GM20000 (cell line): ENCODE data around the gene ATP9B.

Source experiments
- DNase-seq: peaks from one replicate; pipeline ENCODE4 v3.0.0; 2012; ENCODE audit warnings: low spot score
- TF ChIP-seq, protein P1 (sequence below): IDR thresholded peaks from 2 replicates; pipeline ENCODE4 v1.5.1; 2012; ENCODE audit warnings: mild to moderate bottlenecking, control low read depth; ENCODE audit errors: extremely low read depth, missing control alignments

Gene ATP9B

DNA sequence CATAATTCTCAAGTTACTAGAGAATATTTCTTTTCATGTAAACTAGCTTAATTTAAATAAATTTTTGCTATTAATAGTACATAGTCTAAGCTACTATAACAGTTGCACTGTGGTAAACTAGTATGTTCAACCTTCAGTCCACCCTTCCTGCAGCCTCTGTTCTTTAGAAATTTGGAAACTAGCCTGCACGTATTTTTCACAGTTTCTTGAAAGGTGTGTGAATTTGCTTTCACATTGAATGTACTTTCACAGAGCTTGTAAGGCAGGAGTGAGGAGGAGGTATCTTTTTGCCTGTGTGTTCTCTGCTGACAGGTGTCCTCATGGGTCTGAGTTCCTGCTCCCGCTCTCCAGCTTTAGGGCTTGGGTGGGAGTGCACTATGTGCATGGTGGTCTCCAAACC, 117.5 kb downstream of the ATP9B start:
- TF ChIP-seq, protein P1, sequence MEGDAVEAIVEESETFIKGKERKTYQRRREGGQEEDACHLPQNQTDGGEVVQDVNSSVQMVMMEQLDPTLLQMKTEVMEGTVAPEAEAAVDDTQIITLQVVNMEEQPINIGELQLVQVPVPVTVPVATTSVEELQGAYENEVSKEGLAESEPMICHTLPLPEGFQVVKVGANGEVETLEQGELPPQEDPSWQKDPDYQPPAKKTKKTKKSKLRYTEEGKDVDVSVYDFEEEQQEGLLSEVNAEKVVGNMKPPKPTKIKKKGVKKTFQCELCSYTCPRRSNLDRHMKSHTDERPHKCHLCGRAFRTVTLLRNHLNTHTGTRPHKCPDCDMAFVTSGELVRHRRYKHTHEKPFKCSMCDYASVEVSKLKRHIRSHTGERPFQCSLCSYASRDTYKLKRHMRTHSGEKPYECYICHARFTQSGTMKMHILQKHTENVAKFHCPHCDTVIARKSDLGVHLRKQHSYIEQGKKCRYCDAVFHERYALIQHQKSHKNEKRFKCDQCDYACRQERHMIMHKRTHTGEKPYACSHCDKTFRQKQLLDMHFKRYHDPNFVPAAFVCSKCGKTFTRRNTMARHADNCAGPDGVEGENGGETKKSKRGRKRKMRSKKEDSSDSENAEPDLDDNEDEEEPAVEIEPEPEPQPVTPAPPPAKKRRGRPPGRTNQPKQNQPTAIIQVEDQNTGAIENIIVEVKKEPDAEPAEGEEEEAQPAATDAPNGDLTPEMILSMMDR: no peak
- DNase-seq: peak; percentile 28

DNA sequence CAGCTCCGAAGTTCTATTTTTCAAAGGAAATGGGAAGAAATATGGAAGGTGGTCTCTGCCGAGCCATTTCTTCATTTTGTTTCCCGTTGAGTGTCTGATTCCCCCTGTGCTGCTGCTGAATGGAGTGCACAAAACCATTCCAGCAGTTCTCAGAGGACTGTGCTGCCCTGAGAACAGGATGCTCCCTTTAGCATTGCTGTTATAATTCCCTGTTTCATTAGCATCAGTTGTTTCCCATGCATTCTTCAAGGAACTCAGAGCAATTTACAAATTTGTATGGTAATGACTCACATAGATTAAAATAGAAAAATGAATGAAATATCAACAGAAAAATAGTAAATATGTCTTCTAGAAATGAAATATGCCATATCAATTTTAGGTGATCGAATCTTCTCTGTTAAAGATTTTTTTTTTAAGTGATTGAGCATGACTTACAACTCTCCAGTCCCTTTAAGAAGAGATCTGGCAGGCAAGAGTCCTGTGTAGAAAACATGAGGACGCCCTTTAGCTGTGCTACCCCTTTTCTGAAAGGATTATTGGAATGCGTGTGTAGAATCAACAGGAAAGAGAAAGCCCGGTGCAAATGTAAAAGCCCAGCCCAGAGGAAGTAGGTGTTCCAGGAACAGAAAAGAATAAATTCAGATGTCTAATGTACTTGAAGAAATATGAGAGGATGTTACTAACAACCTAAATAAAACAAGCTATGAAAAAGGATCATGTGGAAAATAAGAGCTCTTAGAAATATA, 118.5 kb downstream of the ATP9B start:
- TF ChIP-seq, protein P1: no peak
- DNase-seq: no peak

DNA sequence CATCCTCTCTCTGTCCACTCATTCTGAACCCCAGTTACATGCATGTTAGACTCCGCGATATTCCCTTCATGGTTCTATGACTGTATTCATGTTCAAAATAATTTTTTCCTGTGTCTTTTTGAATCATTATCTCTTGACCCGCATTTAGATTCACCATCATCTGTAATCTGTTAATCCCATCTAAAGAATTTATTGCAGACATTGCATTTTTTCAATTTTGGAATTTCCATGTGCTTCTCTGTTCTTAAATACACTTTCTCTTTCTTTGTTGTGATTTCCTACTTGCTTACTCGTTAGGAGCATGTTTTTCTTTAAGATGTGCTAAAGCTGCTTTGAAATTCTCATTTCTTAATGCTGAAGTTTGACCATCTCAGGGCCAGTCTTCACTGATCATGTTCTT, 122.2 kb downstream of the ATP9B start:
- DNase-seq: no peak
- TF ChIP-seq, protein P1: no peak

DNA sequence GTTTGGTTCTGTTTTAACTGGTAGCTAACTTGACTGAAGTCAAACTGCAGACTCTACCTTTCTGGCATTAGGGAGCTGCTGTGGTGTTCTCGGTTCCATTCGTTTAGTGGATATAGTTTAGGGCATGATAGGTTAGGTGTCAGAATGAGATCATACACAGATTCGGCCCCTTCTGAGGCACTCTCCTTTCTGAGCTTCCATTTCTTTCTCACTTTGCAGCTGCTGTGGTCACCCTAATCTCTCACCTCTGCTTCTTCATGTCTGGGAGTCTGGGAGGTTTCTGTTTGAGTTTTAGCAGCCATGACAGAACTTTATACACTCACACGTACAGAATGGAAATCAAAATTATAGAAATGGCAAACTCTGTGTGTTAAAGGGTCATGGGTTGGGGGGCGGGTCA, 122.8 kb downstream of the ATP9B start:
- peak; percentile 20 for DNase-seq
- TF ChIP-seq, protein P1: no peak

DNA sequence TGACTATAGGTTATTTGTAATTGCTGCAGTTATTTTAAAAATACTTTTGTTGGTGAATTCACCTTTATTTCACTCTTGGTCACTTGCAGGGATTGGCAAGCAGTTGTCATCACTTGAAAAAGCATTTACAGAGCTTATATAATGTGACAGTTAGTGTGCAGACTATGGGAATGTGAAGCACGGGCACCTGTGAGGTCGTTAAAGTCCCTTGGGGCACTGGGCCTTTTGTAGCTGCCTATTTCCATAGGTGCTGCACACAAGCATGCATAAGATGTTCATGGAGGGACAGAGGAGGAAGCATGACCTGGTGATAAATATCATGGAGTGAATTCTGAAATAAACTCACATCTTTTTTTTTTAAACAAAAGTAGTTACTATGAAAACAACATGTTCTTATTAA, 124.6 kb downstream of the ATP9B start:
- TF ChIP-seq, protein P1: no peak
- DNase-seq: no peak

DNA sequence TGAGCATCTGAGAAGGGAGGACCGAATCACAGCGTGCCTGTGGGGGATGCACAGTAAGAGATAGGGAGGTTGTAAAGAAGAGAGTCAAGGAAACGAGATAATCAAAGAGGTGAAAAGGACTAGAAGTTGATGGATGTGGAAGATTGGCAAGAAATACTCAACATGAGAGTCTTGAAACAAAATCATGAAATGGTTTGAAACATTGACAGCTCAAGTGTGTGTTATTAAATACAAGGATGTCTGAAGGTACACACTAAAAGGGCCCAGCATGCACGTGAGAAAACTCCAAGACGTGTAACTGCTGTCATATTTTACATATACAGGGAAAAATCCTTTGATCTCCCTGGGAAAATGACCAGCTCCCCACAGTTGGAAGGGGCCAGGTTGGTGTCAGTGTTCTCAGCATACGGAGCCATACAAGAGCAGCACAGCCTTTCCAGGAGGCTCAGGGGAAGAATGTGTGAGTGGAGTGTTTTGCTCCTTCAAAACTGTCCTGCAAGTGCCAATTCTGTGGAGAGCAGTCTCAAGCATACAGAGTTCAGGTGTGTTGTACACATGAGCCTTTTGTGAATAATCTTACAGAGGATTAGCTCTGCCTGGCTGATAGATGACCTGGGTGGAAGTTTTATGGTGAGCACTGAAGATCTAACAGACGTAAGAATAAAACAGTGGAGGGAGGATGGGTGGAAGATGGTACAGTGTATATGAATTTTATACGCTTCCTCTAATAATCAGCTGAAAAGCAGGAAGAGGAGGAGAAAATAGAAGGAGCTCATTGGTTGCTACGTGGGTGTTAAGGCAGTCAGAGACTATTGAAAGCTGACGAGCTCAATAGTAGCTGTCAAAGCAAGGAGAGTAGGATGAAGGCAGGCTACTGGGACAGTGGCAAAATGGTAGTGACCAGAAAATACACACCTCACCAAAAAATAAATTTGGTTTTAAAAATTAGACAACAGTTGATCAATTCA, 126.8 kb downstream of the ATP9B start:
- no peak for DNase-seq
- TF ChIP-seq, protein P1: no peak

DNA sequence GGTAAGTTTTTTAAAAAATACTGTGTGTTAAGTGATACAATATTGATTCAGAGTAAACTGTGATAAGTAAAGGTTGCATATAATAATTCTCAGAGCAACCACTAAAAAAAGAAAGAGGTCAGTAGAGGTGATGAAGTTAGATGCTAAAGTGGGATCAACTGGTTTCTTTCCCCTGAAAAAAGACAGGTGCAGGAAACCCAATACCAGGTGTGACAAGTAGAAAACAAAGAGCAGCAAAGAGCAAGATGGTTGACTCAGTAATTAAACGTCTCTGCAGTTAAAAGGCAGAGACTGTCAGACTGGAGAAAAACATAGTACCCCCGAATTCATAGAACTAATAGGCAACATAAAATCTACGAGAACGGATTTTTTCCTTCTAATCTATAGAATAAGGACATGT, 128.3 kb downstream of the ATP9B start:
- TF ChIP-seq, protein P1: no peak
- no peak for DNase-seq
